GM18507 (cell line): ENCODE results near the gene PRKCE.
A peak's percentile ranks its signal among the peaks of the same experiment; 100 is the strongest.
"Not testable (repeated sequence)": the region's sequence is repeated elsewhere in the genome, so short reads cannot be mapped to it uniquely, and the experiment has no call there.

ENCODE experiments used
- DNase-seq: peaks from one replicate; pipeline ENCODE4 v3.0.0; 2011; ENCODE audit warnings: low read depth; ENCODE audit not compliant: insufficient read length; ENCODE audit errors: extremely low spot score
- FAIRE-seq: peaks from 2 replicates; lab custom pipeline; 2011; peaks lifted over from hg19 to GRCh38; lab: Jason Lieb, UNC

PRKCE gene

DNA sequence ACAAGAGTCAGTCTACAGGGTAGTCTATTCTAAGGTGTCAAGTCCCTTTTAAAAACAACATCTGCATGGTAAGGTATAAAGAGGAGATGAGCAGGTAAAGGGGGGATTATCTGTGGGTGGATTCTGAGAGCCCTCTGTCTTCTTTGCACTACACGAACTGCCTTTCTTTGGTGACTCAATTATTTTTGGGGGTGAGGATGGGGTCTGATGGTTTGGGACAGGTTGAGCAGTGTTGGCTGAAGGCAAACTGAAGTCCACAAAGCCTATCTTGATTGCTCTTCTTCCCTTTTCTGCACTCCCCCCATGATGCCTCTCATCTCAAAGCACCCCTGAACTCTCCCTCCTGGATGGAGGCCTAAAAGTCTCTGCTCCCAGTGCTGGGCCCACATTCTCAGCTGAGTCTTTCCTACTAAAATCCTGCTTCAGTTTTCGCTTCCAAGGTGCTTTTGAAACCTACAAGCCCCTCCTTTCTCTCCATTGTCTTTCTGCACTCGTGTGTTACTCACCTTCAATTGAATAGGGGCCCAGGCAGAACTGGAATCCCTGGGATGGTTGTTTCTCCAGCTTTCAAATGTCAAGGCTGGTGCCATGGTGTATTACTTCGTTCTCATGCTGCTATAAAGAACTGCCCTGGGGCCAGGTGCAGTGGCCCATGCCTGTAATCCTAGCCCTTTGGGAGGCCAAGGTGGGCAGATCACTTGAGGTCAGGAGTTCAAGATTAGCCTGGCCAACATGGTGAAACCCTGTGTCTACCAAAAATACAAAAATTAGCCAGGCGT, 64.3 kb downstream of the PRKCE start:
- DNase-seq (no peak), FAIRE-seq (no peak)

DNA sequence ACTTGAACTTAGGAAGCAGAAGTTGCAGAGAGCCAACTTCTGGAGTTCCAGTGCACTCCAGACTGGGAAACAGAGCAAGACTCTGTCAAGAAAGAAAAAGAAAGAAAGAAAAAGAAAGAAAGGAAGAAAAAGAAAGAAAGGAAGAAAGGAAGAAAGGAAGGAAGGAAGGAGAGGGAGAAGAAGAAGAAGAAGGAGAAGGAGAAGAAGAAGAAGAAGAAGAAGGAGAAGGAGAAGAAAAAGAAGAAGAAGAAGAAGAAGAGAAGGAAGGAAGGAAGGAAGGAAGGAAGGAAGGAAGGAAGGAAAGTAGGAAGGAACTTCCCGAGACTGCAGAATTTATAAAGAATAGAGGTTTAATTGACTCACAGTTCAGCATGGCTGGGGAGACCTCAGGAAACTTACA, 65.0 kb downstream of the PRKCE start:
- FAIRE-seq, DNase-seq: not testable (repeated sequence)

DNA sequence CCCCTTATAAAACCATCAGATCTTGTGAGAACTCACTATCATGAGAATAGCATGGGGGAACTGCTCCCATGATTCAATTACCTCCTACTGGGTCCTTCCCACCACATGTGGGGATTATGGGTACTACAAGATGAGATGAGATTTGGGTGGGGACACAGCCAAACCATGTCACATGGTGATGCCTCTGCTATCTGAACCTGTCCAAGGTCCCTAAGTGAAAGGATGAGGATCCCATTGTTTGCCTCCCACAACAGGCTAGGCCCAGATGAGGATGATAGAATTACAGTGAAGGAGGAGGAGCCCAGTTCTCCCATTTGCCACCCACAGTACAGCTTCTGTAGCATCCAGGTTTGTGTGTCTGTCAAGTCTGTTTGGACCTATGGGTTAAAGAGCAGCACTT, 65.4 kb downstream of the PRKCE start:
- DNase-seq (no peak), FAIRE-seq (no peak)

DNA sequence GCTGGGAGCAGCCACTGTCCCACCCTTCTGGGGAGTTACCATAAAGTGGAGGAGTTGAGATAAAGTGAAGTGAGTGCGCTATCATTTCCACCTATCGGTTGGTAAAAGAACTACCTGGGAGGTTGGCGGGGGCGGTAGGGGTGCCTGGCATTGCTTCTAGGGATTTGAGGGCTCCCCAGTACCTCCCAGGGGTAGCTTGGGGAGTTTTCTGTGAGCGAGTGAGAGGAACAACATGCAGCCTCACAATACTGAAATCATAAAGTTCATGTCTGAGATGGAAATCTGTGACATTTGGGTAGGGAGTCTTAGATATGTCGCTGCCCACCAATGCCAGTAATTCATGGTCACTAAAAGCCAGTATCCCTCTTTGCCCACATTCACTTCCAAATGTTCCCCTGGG, 68.7 kb downstream of the PRKCE start:
- FAIRE-seq, result no peak
- DNase-seq, result no peak

DNA sequence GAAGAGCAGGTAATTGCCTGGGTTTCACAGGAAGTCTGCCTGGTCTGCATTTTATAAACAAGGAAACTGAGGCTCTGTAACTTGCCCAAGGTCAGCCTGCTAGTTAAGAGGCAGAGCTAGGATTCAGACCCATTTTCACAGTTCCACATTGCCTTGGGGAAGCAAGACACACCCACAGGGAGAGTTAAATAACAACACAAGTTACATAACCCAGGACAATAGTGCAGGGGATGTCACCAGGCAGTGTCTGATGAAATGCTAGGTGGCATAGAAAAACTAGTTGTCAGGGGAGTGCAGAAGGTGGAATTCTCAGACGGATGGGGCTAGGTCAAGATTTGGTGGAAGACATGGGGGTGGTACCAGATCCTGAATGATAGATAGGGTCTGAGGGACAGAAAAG, 69.7 kb downstream of the PRKCE start:
- DNase-seq, result no peak

DNA sequence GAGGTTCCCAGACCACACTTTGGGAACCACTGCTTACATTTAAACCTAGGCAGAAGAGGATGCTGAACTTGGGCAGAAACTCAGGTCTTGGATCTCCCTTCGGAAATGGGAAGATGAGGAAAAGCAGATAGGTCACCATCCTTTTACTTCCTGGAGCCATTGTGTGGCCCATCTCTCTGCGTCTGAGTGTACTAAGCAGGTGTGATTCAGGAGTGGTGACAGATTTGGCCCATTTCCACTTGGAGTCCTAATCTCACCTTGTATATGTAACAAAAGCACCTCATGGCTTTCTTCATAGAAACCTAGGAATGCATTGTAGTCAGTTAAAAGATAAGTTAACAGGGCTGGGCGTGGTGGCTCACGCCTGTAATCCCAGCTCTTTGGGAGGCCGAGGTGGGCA, 71.0 kb downstream of the PRKCE start:
- DNase-seq (no peak), FAIRE-seq (no peak)

More for the DNA sequence above, 69.7 kb downstream of the PRKCE start:
- no peak for FAIRE-seq

DNA sequence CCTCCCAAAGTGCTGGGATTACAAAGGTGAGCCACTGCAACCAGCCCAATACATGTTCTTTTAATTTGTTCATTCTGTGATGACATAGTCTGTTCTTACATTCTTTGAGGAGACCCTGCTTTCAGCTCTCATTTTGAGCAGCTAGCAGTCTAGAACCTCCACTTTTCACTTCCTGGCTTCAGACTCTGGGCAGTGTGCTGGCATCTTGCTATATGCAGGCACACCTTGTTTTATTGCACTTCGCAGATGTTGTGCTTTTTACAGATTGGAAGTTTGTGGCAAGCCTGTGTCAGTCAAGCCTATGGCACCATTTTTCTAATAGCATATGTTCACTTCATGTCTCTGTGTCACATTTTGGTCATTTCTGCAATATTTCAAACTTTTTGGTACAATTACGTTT, 72.4 kb downstream of the PRKCE start:
- DNase-seq (no peak), FAIRE-seq (no peak)

DNA sequence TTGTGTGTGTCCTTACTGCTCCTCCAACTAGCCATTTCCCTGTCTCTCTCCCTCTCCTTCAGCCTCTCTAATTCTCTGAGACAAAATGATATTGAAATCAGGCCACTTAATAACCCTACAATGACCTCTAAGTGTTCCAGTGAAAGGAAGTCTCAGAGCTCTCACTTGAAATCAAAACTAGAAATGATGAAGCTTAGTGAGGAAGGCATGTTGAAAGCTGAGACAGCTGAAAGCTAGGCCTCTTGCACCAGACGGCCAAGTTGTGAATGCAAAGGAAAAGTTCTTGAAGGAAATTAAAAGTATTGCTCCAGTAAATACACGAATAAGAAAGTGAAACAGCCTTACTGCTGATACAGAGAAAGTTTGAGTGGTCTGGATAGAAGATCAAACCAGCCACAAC, 72.9 kb downstream of the PRKCE start:
- FAIRE-seq (peak; percentile 68), DNase-seq (no peak)

DNA sequence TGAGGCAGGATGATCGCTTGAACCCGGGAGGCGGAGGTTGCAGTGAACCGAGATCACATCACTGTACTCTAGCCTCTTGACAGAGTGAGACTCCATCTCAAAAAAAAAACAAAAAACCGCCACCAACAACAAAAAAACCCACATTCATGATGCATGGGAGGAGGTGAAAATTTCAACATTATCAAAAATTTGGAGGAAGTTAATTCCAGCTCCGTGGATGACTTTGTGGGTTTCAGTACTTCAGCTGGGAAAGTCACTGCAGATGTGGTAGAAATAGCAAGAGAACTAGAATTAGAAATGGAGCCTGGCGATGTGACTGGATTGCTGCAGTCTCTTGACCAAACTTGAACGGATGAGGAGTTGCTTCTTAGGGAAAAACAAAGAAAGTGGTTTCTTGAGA, 74.3 kb downstream of the PRKCE start:
- DNase-seq (no peak), FAIRE-seq (no peak)

DNA sequence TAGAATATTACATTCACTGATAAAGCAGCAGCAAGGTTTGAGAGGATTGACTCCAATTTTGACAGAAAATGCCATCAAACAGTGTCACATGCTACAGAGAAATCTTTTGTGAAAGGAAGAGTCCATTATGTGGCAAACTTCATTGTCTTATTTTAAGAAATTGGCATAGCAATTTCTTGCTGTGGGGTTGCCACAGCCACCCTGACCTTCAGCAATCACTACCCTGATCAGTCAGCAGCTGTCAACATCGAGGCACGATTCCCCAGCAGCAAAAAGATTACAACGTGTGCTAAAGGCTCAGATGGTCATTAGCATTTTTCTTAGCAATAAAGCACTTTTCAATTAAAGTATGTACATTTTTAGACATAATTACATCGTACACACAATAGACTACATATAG, 74.7 kb downstream of the PRKCE start:
- FAIRE-seq (no peak), DNase-seq (no peak)

DNA sequence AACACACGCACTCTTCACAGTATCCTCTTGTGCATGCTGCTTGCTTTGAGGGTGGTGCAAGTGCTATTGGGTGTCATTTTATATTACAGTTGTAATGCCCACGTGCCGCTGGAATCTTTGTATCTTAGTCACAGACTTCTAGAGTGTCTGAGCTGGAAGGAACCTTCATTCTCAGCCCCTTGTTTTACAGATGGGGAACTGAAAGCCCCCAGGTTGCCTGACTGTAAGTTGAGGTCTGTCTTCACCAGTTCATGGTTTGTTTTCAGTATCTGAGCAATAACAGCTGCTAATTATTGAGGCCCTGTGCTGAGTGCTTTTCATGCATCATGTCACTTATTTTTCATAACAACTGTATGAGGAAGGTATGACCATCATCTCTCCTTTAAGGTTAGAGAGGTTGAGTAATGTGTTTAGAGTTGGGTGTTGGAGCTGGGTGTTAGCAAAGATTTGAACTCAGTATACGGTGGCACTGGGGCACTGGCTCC, 77.0 kb downstream of the PRKCE start:
- peak; percentile 92 for FAIRE-seq

DNA sequence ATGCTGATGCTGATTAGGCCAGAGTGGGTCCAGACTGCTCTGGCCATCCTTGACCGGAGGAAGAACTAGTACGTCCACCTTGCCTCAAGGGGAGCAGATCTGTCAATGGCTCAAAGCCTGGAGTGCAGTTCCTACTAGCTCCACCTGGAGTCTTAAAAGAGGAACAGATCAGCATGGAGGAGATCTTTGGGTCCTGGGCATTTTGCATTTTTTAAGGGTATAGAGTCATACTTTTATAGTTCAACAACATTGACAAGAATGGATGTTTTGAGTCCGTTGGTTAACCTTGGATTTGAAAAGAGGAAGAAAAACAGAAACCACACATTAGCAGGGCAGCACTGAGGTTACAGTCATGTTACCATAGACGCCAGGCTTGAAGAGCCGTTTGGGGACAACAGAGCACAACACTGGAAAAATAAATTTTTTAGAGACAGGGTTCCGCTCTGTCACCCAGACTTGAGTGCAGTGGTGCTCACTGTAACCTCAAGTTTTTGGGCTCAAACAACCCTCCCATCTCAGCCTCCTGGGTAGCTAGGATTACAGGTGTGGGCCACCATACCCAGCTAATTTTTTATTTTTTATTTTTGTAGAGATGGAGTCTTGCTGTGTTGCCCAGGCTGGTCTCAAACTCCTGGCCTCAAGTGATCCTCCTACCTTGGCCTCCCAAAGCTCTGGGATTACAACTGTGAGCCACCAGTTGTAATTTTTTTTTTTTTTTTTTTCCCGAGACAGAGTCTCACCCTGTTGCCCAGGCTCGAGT, 78.5 kb downstream of the PRKCE start:
- peak; percentile 84 for FAIRE-seq
- peak; percentile 14 for DNase-seq

More for the DNA sequence above, 77.0 kb downstream of the PRKCE start:
- DNase-seq, result peak; percentile 57

DNA sequence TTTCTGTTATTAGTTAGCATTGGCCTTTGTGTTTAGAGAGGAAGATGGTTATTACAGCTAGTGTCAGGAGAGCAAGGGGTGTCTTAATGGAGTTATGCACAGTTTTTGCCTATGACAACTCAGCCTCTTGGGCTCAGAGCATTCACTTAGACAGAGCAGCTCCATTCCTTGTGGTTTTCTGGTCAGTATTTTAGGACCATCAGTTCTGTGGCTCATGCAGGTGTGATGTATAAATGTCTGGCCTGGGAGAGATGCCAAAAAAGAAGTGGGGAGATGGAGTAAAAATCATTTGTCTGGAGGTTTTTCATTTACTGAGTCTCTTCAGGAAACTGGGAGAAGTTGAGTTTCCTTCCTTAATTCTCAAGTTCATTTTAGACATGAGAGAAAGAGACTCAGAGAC, 79.7 kb downstream of the PRKCE start:
- FAIRE-seq (no peak), DNase-seq (no peak)

DNA sequence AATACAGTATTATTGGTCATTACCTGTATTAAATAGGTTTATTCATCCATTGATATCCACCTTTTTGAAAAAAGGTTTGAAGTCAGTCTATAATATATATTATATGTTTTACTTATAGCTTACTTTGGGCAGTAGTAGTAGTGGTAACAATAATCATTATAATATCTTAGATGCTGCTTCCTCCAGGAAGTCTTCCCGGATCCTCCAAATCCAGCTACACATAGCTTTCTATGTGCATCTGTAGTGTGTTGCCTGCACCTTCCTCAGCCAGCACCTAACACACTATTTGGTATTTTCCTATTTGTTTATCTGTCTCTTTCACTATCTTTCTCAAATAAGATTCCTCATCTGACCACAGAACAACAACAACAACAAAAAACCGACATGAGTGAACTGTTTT, 81.0 kb downstream of the PRKCE start:
- DNase-seq (no peak), FAIRE-seq (no peak)

DNA sequence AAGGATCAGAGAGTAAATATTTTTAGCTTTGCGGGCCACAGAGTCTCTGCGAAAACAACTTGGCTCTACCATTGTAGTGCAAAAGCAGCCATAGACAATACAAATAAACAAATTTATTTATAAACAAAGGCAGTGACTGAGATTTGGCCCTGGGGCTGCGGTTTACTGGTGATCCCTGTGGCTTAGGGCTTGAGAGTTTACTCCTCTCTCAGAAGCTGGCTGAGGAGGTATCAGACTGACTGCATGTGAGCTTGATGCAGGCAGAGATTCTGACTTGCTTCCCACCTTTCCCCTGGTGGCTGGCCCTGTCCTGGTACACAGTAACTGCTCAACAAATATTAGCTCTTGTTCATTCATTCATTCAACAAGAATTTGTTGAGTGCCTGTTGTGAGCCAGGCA, 81.5 kb downstream of the PRKCE start:
- no peak for FAIRE-seq

DNA sequence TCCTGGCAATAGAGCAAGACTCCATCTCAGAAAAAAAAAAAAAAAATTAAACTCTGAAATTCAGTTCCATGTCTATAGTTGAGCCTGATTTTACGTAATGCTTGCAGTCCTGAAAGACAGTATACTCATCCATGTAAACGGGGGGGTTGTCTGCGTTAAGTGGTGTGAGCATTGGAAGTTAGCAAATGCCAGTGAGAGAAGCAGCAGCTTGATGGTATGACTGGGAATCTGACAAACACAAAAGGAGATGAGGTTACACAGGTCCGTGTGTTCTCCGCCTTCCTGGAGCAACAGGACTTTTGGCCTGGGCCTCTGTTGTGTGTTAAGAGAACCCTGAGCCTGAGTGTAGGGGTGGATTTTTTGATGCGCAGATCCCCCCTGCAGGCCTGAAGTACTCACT, 82.9 kb downstream of the PRKCE start:
- FAIRE-seq, result no peak
- no peak for DNase-seq

More for the DNA sequence above, 81.5 kb downstream of the PRKCE start:
- no peak for DNase-seq

DNA sequence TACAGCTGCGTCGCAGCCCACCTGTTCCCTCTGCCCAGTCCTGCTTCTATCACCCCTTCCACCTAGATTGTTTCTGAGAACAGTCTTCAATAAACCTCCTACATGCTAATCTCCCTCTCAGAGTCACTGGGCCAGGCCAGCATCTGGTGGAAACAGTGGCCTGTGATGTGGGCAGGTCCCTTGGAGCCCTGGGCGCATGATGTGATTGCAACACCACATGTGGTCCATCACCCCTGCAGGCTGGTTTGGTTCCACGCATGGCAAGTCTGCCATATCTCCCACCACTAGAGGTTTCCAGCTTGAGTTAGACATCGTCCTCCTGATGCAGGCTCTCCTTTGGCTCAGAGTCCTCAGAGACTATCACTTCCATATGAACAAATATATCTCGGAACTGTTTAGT, 83.5 kb downstream of the PRKCE start:
- no peak for DNase-seq
- no peak for FAIRE-seq

DNA sequence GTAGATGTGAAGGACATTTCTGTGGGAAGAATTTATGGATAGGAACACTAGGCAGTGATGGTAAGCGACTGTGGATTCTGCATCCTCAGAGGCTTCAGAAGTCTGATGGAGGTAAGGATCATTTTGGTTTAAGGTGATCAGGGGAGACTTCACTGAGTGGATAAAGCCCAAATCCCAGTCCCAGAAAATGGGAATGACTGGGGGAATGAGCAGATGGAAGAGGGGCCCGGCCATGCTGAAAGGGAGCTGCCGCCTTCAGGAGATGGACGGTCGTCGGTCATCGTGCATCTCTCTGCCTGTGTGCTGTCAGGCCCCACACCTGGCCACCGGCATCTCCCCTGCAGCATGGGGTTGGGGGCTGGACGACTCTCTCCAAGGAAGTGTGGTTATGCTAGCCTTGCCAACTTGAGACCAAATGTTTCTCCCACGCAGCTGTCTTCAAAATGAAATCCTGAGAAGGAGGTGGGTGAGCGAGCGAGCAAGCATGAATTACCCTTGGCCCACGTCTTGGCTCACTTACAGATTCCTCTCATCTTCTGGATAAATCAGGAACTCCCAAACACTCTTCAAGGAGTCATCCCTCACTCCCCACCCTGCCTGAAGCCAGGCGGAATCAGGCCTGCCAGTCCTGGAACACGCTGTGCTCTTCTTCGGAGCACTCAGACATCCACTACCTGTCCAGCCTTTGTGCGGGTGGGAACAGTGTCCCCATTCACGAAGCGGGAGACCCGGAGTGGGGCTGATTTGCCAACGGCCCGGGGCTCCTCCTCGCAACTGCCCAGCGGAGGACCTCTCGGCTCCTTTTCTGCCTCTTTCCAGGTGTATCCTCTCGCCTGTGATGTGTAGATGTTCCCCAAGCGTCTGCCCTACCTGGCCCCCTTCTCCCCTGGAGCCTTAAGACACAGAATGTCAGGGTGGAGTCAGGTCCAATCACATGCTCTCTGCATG, 85.6 kb downstream of the PRKCE start:
- FAIRE-seq (no peak), DNase-seq (no peak)

DNA sequence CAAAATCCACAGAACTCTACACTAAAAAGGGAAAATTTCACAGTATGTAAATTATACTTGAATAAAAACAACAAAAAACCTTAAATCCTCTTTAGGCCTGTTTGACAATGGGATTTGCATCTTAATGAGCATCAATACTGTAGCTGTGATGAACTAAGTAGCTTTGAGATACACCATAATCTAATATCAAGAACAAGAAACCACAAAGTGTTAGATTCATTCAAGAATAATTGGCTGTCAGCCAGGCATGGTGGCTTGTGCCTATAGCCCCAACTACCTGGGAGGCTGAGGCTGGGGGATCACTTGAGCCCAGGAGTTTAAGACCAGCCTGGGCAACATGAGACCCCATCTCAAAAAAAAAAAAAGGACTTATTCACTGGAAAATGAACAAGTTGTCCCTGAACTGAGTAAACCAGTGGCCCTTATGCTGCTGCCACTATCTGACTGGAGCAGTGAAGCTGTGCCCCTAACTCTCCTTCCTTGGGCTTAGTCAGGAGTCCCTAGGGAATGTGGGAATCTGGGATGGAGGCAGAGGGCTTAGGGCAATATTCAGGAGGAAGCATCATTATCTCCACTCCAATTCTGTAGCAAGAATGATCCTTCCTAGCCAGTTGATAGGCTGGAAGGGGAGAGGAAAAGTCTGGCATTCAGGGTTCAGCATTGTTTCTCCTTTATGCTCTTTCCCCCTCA, 88.5 kb downstream of the PRKCE start:
- DNase-seq (no peak), FAIRE-seq (no peak)
